HG03095 (cell line): ENCODE data around the gene FOXS1.
"Not testable (repeated sequence)": the region's sequence is repeated elsewhere in the genome, so short reads cannot be mapped to it uniquely, and the experiment has no call there.

Source experiments
- ATAC-seq: cut with Tn5 transposase; IDR thresholded peaks from one replicate; pipeline ENCODE4 v1.9.1; 2021; ENCODE audit warnings: moderate library complexity; ENCODE audit not compliant: unreplicated experiment

The FOXS1 gene

DNA sequence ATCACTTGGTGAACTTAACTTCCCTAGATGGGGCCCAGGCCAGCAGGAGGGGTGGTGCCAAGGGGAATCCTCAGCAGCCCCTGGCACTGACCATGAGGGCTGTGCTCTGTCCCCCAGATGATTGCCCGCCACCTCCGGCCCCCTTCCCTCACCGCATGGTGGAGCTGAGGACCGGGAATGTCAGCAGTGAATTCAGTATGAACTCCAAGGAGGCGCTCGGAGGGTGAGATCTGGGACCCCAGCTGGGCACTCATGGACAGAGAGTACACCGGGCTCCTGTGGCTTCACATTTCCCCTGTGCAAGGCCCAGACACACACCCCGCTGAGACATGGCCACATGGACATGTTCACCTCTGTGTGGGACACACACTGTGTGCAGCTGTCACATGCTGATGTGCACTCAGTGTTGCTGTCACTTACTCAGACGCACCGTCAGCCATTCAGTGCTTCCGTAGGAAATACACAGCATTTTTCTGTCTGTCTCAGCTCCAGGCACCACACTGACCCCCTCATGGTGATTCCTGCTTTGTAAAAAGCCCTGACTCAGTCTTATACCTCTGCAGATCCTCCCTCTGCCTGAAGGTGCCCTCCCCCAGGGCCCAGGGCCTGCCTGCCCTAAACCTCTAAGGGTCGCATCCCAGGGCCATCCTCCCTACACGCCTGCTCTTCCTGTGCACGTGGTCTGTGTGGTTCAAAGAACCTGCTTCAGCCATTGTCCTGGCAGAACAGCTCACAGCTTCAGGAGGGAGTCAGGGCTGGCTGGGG, 21.9 kb downstream of the FOXS1 start:
- ATAC-seq: no peak

GRCh38 chr20:31822421-31823330, 22.7 kb downstream of the FOXS1 start:
- no peak for ATAC-seq

- ATAC-seq: no peak
Observed at GRCh38 chr20:31821427-31821826, 24.0 kb downstream of the FOXS1 start.

GRCh38 chr20:31820228-31820627, 25.2 kb downstream of the FOXS1 start:
- ATAC-seq: no peak

DNA sequence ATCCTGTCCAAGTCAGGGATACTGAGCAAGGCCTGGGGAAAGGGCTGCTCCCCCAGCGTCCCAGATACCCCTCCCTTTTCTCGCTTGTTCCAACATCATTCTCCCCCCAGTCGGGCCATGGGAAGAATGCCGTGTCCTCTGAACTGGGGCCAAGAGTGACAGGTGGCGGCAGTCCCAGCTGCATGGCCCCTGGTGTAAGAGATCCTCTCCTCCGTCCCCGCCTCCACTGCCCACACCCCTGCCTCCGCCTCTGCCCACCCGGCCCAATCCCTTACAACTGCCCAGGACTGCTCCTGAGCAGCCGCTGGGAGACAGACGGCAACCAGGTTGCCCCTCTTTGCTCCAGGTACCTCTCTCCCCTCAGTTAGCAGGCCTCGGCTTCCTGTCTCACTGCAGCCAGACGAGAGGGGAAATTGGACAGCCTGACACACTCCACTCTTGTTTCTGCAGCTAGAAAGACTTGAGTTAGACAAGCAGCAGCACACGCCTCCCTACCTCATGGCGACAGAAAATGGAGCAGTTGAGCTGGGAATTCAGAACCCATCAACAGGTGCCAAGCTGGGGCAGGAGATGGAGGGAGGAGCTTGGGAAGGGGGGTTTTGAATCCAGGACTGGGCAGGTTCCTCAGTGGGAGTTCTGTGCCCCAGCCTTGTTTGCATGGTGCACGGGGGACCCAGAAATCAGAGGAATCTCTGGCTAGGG, 26.2 kb downstream of the FOXS1 start, which contains the start of gene MYLK2:
Gene MYLK2, plus strand, starts transcription at position 274 of the 702 bp plus-strand sequence. Its CDS starts 225 bp downstream, at position 499.
- no peak for ATAC-seq

- ATAC-seq: no peak
Observed at GRCh38 chr20:31818376-31818908, 27.0 kb downstream of the FOXS1 start.

DNA sequence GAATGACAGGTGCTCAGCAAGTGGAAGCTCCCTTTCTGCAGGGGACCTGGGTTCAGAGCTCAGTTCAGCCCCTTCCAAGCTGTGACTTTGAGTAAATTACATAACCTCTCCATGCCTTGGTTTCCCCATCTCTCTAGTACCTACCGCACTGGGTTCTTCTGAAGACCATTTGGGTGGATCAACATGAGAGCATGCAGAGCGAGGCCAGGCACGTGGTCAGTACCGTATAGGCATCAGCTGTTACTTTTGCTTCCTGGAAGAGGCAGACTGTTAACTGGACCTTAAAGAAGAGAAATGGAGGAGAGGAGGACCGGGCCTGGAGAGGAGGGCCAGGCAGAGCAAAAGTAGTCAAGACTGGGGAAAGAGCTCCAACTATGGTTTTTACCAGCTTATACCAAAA, 27.9 kb downstream of the FOXS1 start:
- no peak for ATAC-seq

DNA sequence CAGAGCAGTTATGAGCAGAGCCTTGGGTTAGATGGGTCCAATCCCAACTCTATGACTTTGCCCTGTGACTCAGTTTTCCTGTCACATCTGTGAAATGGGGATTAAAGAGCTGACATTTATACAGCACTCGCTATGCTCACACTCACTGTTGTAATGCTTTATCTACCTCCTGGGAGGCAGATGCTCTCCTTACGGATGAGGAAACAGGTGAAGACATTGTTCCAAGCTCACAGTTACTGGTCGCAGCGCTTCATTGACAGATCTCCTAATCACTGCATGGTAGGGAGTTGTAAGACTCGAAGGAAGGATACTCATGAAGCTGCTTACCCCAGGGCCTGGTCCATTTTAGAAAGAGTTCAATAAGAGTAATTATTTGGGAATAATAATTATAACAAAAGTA, 29.2 kb downstream of the FOXS1 start:
- no peak for ATAC-seq

DNA sequence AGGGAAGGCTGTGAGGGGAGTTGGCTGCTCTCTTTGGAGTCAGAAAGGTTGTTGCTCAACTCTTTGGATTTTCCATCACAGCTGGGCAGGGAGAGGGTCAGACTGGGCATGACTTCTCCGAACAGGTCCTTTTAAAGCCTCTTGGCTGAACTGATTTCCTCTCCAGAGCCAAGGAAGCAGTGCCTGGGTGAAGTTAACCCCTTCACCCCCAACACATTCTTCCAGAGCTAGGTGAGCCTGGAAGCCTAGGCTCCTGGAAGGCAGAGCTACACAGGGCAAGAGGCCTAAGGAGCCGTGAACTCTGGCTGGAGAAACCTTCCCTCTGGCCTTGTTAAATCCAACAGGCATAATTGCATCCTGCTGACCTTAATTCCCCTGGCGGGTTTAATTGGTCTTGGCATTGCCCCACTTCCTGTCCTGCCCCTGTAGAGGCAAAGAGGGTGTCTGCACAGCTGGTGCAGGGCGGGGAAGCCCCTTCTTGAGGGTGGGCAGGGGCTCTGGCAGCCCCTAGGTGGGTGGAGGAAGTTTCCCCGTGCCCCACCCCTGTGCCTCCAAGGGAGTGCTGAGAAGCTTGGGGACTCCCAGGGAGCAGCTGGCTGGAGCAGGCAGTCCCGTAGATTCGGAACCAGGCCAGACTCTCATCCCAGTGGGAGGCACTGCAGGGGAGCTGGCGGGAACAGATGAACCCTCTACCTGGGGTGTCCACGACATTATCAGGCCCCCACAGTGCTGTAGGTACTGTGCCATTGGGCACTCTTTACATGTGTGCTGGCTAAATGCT, 29.8 kb downstream of the FOXS1 start:
- ATAC-seq: no peak

GRCh38 chr20:31814142-31814541, 31.3 kb downstream of the FOXS1 start:
- ATAC-seq: not testable (repeated sequence)

DNA sequence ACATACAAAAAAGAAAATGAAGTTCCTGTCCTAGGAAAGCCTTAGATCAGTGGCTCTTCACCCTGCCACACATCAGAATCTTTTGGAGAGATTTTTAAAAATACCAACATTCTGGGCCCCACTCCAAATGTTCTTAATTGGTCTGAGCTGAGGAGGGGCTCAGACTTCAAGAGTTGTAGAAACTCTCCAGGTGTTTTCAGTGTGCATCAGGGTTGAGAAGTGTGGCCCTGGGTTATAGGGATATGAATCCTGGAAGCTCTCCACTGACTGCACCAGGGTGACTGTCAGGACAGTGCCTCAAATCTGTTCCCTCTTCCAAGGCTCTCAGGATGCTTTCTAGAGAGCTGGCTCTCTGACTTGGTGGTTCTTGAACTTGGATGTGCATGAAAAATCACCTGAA, 31.8 kb downstream of the FOXS1 start:
- ATAC-seq: no peak

DNA sequence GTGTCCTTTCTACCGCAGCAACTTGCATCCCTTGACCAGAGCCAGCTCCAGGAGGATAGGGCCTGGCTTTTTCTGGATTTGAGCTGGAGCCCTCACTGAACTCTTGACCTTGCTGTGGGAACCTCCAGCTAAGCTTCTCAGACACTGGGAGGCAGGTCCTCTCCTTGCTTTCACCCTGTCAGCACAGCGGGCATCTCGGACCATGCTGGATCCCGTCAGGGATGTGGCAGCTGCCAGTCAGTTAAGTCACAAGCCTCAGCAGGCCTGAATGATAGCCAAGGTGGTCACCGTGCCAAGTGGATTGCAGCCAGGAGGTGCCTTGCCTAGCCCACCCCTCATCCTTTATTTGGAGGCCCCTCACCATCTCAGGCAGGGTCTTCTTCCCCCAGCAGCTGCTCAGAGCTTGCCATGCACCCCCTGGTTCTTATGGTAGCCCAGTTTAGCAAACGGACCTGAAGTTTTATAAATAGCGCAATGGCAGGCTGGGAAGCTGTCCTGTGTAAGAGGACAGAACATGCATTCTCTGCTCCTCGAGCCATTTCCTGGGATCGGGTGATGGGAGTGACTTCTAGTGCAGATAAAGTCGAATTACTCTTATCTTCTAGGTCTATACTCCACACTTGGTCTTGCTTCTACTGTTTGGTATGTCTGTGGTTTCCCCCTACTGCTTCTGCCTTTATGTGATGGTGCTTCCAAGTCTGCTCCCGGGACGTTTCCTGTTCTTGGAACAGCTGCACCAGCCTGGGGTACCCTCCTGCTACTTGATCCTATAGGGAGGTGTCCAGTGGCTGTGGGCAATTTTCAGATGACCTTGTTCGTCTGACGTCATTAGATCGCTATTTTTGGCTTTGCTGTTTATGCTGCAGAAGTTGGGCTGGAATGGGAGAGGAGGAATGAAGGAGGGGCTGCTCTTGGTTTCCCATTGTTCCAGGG, 33.3 kb downstream of the FOXS1 start:
- no peak for ATAC-seq

DNA sequence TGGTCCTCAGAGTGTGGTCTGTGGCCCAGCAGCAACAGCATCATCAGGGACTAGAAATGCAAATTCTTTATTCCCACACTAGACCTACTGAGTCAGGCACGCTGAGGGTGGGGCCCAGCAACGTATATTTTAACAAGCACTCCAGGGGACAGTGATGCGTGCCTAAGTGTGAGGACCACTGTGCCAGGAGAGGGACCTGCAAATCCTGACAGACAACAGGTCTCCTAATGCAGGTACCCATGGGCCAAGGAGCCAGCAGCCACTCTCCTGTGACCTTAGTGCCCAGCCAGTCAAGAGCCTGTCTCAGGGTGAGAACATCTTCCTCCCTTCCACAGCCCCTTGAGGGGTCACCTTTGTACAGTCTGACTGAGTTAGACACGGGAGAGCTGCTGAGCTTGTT, 34.2 kb downstream of the FOXS1 start:
- no peak for ATAC-seq

GRCh38 chr20:31809661-31810060, 35.7 kb downstream of the FOXS1 start:
- ATAC-seq: no peak

- no peak for ATAC-seq
Observed at GRCh38 chr20:31808481-31808880, 36.9 kb downstream of the FOXS1 start.

DNA sequence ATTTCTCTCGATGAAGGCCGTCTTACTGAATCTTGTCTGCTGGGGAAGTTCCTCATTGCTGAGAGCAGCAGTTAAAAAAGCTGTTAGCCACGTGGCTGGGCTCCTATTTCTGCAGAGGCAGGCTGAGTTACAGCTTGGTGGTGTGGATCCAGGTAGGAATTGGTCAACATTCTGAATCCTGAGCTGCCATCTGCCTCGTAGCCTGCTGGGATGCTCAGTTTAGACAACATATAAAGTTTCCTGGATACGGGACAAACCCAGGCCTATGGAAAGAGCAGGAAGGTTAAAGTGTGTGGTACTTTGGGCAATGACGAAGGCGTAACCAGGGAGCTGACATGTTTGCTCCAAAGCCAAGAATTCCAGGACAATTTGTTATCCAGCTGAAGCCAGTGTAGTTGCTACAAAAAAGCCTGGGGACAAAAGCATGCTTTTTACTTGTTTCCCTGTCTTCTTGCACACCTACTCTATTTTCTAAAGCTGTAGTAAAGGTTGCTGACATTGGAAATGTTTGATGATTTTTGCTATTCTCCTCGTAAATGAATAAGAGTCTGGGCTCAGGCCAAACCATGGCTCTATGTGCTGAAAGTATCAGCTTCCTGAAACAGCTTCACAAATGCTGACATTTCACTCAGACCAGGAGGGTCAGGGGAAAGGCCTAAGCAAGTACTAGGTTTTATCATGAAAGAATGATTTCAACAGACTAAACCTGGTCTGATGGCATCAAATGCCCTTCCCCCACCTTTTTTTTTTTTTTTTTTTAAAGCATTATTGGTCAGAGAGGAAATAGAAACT, 38.6 kb downstream of the FOXS1 start:
- no peak for ATAC-seq

DNA sequence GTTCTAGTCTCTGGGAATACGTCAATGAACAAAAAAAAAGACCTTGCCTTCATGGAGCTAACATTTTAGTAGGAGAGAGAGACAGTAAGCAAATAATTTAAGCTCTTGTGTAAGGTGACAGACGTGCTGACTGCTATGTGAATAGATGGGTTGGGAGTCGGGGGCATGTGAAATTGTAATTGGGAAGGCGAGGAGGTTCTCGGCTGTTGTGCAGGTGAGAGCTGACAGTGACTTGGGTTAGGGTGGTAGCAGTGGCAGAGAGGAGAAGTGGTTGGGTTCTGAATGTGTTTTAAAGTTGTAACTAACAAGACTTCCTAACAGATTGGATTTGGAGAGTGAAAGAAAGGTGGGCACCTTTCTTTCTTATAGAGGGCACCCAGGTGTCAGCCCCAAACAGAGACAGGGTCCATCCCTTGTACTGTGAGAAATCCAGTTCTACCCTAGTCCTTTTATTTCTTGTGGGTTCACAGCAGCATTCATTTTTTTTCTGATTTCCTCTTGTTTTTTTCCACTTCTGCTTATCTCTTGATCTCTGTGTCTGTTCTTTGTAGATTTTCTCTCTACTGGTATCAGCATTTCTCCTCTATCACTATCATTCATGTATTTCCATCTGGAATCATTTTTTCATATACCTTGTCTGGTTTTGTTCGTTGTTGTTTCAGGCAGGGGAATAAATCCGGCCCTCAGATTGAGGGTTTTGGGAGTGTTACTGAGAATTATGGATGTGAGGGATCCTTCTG, 41.7 kb downstream of the FOXS1 start:
- ATAC-seq: no peak

- no peak for ATAC-seq
Observed at GRCh38 chr20:31801508-31801907, 43.9 kb downstream of the FOXS1 start.
